ENCODE data around the gene OR4F6.
"Not testable (repeated sequence)": the region's sequence is repeated elsewhere in the genome, so short reads cannot be mapped to it uniquely, and the experiment has no call there.

The OR4F6 gene

GRCh38 chr15:101803209-101803608, at the start of gene OR4F6:
OR4F6 (plus strand) TSS chr15:101803509; CDS start chr15:101805720, 2,211 bp downstream.
- Histone ChIP-seq H3K27me3 (ENCODE audit: control insufficient read depth, insufficient read depth, low read length) (no peaks in the 10 kb centered on the region; the same call in 1 of the 2 replicates), H3K27ac (ENCODE audit: low read depth, low read length) (no peak within 1 kb of the TSS), H3K4me3 (ENCODE audit: low read depth, low read length) (no peak within 1 kb of the TSS), H3K9ac (ENCODE audit: low read length) (no peak within 1 kb of the TSS), H3K4me1 (ENCODE audit: control insufficient read depth, insufficient read depth, low read length) (no peaks in the 10 kb centered on the region), H3K36me3 (ENCODE audit: control insufficient read depth, insufficient read depth, low read length) (no peaks in the 10 kb centered on the region), H3K9me3 (ENCODE audit: control insufficient read depth, insufficient read depth, low read depth, low read length) (no peaks in the 10 kb centered on the region)

- H3K4me3 ChIP-seq (ENCODE audit: low read depth, low read length); H3K4me1 ChIP-seq (ENCODE audit: control insufficient read depth, insufficient read depth, low read length); H3K27me3 ChIP-seq (ENCODE audit: control insufficient read depth, insufficient read depth, low read length); H3K9ac ChIP-seq (ENCODE audit: low read length); H3K36me3 ChIP-seq (ENCODE audit: control insufficient read depth, insufficient read depth, low read length); H3K9me3 ChIP-seq (ENCODE audit: control insufficient read depth, insufficient read depth, low read depth, low read length); H3K27ac ChIP-seq (ENCODE audit: low read depth, low read length): not testable (repeated sequence)
Measured at GRCh38 chr15:101764669-101765339, 38.5 kb upstream of the OR4F6 start.

- H3K9ac ChIP-seq (ENCODE audit: low read length); H3K27me3 ChIP-seq (ENCODE audit: control insufficient read depth, insufficient read depth, low read length); H3K36me3 ChIP-seq (ENCODE audit: control insufficient read depth, insufficient read depth, low read length); H3K4me3 ChIP-seq (ENCODE audit: low read depth, low read length); H3K9me3 ChIP-seq (ENCODE audit: control insufficient read depth, insufficient read depth, low read depth, low read length); H3K4me1 ChIP-seq (ENCODE audit: control insufficient read depth, insufficient read depth, low read length); H3K27ac ChIP-seq (ENCODE audit: low read depth, low read length): not testable (repeated sequence)
Measured at GRCh38 chr15:101765340-101765671, 38.0 kb upstream of the OR4F6 start.

- Histone ChIP-seq H3K9me3 (ENCODE audit: control insufficient read depth, insufficient read depth, low read depth, low read length) (peaks cover 5% of the 10 kb centered on the region; the same call in 1 of the 2 replicates), H3K4me1 (ENCODE audit: control insufficient read depth, insufficient read depth, low read length) (no peaks in the 10 kb centered on the region), H3K27me3 (ENCODE audit: control insufficient read depth, insufficient read depth, low read length) (no peaks in the 10 kb centered on the region), H3K27ac (ENCODE audit: low read depth, low read length) (no peak overlapping the region), H3K36me3 (ENCODE audit: control insufficient read depth, insufficient read depth, low read length) (no peaks in the 10 kb centered on the region), H3K9ac (ENCODE audit: low read length) (no peak overlapping the region), H3K4me3 (ENCODE audit: low read depth, low read length) (no peak overlapping the region)
Measured at GRCh38 chr15:101765772-101766456, 37.4 kb upstream of the OR4F6 start.

- H3K27me3 ChIP-seq (ENCODE audit: control insufficient read depth, insufficient read depth, low read length); H3K36me3 ChIP-seq (ENCODE audit: control insufficient read depth, insufficient read depth, low read length); H3K4me3 ChIP-seq (ENCODE audit: low read depth, low read length); H3K27ac ChIP-seq (ENCODE audit: low read depth, low read length); H3K9me3 ChIP-seq (ENCODE audit: control insufficient read depth, insufficient read depth, low read depth, low read length); H3K4me1 ChIP-seq (ENCODE audit: control insufficient read depth, insufficient read depth, low read length); H3K9ac ChIP-seq (ENCODE audit: low read length): not testable (repeated sequence)
Measured at GRCh38 chr15:101767083-101767640, 36.1 kb upstream of the OR4F6 start.

- no peak overlapping the region for H3K4me3 ChIP-seq (ENCODE audit: low read depth, low read length)
- no peak overlapping the region for H3K9ac ChIP-seq (ENCODE audit: low read length)
- H3K9me3 ChIP-seq (ENCODE audit: control insufficient read depth, insufficient read depth, low read depth, low read length), result no peaks in the 10 kb centered on the region
- no peaks in the 10 kb centered on the region for H3K36me3 ChIP-seq (ENCODE audit: control insufficient read depth, insufficient read depth, low read length)
- H3K27ac ChIP-seq (ENCODE audit: low read depth, low read length), result no peak overlapping the region
- H3K4me1 ChIP-seq (ENCODE audit: control insufficient read depth, insufficient read depth, low read length), result no peaks in the 10 kb centered on the region
- peaks cover 5% of the 10 kb centered on the region for H3K27me3 ChIP-seq (ENCODE audit: control insufficient read depth, insufficient read depth, low read length)
Measured at GRCh38 chr15:101772921-101773320, 30.4 kb upstream of the OR4F6 start.

GRCh38 chr15:101773496-101774100, 29.7 kb upstream of the OR4F6 start:
- Histone ChIP-seq H3K4me1 (ENCODE audit: control insufficient read depth, insufficient read depth, low read length) (no peaks in the 10 kb centered on the region), H3K36me3 (ENCODE audit: control insufficient read depth, insufficient read depth, low read length) (no peaks in the 10 kb centered on the region), H3K27me3 (ENCODE audit: control insufficient read depth, insufficient read depth, low read length) (peaks cover 5% of the 10 kb centered on the region), H3K4me3 (ENCODE audit: low read depth, low read length) (no peak overlapping the region), H3K27ac (ENCODE audit: low read depth, low read length) (no peak overlapping the region), H3K9ac (ENCODE audit: low read length) (no peak overlapping the region), H3K9me3 (ENCODE audit: control insufficient read depth, insufficient read depth, low read depth, low read length) (no peaks in the 10 kb centered on the region)

- Histone ChIP-seq H3K36me3 (ENCODE audit: control insufficient read depth, insufficient read depth, low read length) (no peaks in the 10 kb centered on the region), H3K4me1 (ENCODE audit: control insufficient read depth, insufficient read depth, low read length) (no peaks in the 10 kb centered on the region), H3K27ac (ENCODE audit: low read depth, low read length) (no peak overlapping the region), H3K9me3 (ENCODE audit: control insufficient read depth, insufficient read depth, low read depth, low read length) (no peaks in the 10 kb centered on the region), H3K27me3 (ENCODE audit: control insufficient read depth, insufficient read depth, low read length) (peaks cover 5% of the 10 kb centered on the region), H3K9ac (ENCODE audit: low read length) (no peak overlapping the region), H3K4me3 (ENCODE audit: low read depth, low read length) (no peak overlapping the region)
Measured at GRCh38 chr15:101775136-101775535, 28.2 kb upstream of the OR4F6 start.

- H3K4me3 ChIP-seq (ENCODE audit: low read depth, low read length), result not testable (repeated sequence)
Measured at GRCh38 chr15:101778576-101778975, 24.7 kb upstream of the OR4F6 start.

GRCh38 chr15:101780225-101780624, 23.1 kb upstream of the OR4F6 start:
- not testable (repeated sequence) for H3K4me3 ChIP-seq (ENCODE audit: low read depth, low read length); H3K27me3 ChIP-seq (ENCODE audit: control insufficient read depth, insufficient read depth, low read length); H3K4me1 ChIP-seq (ENCODE audit: control insufficient read depth, insufficient read depth, low read length); H3K27ac ChIP-seq (ENCODE audit: low read depth, low read length); H3K9me3 ChIP-seq (ENCODE audit: control insufficient read depth, insufficient read depth, low read depth, low read length); H3K9ac ChIP-seq (ENCODE audit: low read length); H3K36me3 ChIP-seq (ENCODE audit: control insufficient read depth, insufficient read depth, low read length)

More at GRCh38 chr15:101778576-101778975, 24.7 kb upstream of the OR4F6 start:
- not testable (repeated sequence) for H3K4me1 ChIP-seq (ENCODE audit: control insufficient read depth, insufficient read depth, low read length); H3K27me3 ChIP-seq (ENCODE audit: control insufficient read depth, insufficient read depth, low read length); H3K36me3 ChIP-seq (ENCODE audit: control insufficient read depth, insufficient read depth, low read length); H3K9me3 ChIP-seq (ENCODE audit: control insufficient read depth, insufficient read depth, low read depth, low read length); H3K27ac ChIP-seq (ENCODE audit: low read depth, low read length); H3K9ac ChIP-seq (ENCODE audit: low read length)

GRCh38 chr15:101781928-101782327, 21.4 kb upstream of the OR4F6 start:
- no peaks in the 10 kb centered on the region for H3K4me1 ChIP-seq (ENCODE audit: control insufficient read depth, insufficient read depth, low read length)
- H3K27ac ChIP-seq (ENCODE audit: low read depth, low read length), result no peak overlapping the region
- H3K9me3 ChIP-seq (ENCODE audit: control insufficient read depth, insufficient read depth, low read depth, low read length), result no peaks in the 10 kb centered on the region
- H3K4me3 ChIP-seq (ENCODE audit: low read depth, low read length), result no peak overlapping the region
- H3K9ac ChIP-seq (ENCODE audit: low read length), result no peak overlapping the region
- H3K27me3 ChIP-seq (ENCODE audit: control insufficient read depth, insufficient read depth, low read length), result no peaks in the 10 kb centered on the region
- no peaks in the 10 kb centered on the region for H3K36me3 ChIP-seq (ENCODE audit: control insufficient read depth, insufficient read depth, low read length)

Data from HUES6 (cell line).